ENCODE measurements around the gene SEC14L5. TPM values are rescaled to one million over a fixed set of nuclear protein-coding genes. Genes with fewer than 3 reads are reported as not detected.

Gene SEC14L5
- total RNA-seq, 4 donors from 2014 or later = 1.0 to 1.8 (median 1.4) TPM

GRCh38 chr16:4931381-4931780 lies 26.7 kb upstream of the SEC14L5 start:
- Histone ChIP-seq H3K36me3 (peaks cover 28% of the 10 kb centered on the region), H3K4me1 (peaks cover 64% of the 10 kb centered on the region), H3K9me3 (peaks cover 6% of the 10 kb centered on the region), H3K27me3 (no peaks in the 10 kb centered on the region), H3K27ac (peak overlapping the region; percentile 52), H3K4me3 (no peak overlapping the region)
- TF ChIP-seq POLR2A (IDR thresholded peaks at IDR 0.05) = no peak
- no peak for TF ChIP-seq POLR2AphosphoS5 (IDR thresholded peaks at IDR 0.05)
- TF ChIP-seq CTCF (IDR thresholded peaks at IDR 0.05) = no peak
- TF ChIP-seq EP300 (IDR thresholded peaks at IDR 0.05) = no peak
- no peak for DNase-seq (ENCODE audit: low spot score in 2 of 2)
- 52% methylated on average over 10 of the region's 11 CpGs for WGBS

- H3K27me3 ChIP-seq = no peaks in the 10 kb centered on the region
- TF ChIP-seq CTCF (IDR thresholded peaks at IDR 0.05) (no peak), POLR2A (IDR thresholded peaks at IDR 0.05) (no peak), POLR2AphosphoS5 (IDR thresholded peaks at IDR 0.05) (no peak), EP300 (IDR thresholded peaks at IDR 0.05) (no peak)
- H3K27ac ChIP-seq = peak overlapping the region; percentile 87
- 68% methylated on average over 8 of the region's 8 CpGs for WGBS
- H3K4me3 ChIP-seq = peak overlapping the region; percentile 68
- no peak for DNase-seq (ENCODE audit: low spot score in 2 of 2)
- no peaks in the 10 kb centered on the region for H3K9me3 ChIP-seq
- peaks cover 75% of the 10 kb centered on the region for H3K4me1 ChIP-seq
- H3K36me3 ChIP-seq = peaks cover 20% of the 10 kb centered on the region
Measured at GRCh38 chr16:4933433-4933832, 24.7 kb upstream of the SEC14L5 start.

GRCh38 chr16:4933871-4934395 lies 24.2 kb upstream of the SEC14L5 start:
- Histone ChIP-seq H3K27me3 (no peaks in the 10 kb centered on the region), H3K9me3 (no peaks in the 10 kb centered on the region), H3K36me3 (peaks cover 20% of the 10 kb centered on the region), H3K4me1 (peaks cover 73% of the 10 kb centered on the region), H3K4me3 (peak overlapping the region; percentile 68), H3K27ac (peak overlapping the region; percentile 87)
- 76% methylated on average over 10 of the region's 15 CpGs for WGBS
- TF ChIP-seq POLR2AphosphoS5 (IDR thresholded peaks at IDR 0.05) (no peak), EP300 (IDR thresholded peaks at IDR 0.05) (no peak), POLR2A (IDR thresholded peaks at IDR 0.05) (no peak), CTCF (IDR thresholded peaks at IDR 0.05) (no peak)
- no peak for DNase-seq (ENCODE audit: low spot score in 2 of 2)

- no peak for TF ChIP-seq POLR2AphosphoS5 (IDR thresholded peaks at IDR 0.05)
- TF ChIP-seq CTCF (IDR thresholded peaks at IDR 0.05) = no peak
- no peak for TF ChIP-seq EP300 (IDR thresholded peaks at IDR 0.05)
- TF ChIP-seq POLR2A (IDR thresholded peaks at IDR 0.05) = no peak
- no peak for DNase-seq (ENCODE audit: low spot score in 2 of 2)
Measured at GRCh38 chr16:4934591-4934990, 23.5 kb upstream of the SEC14L5 start.

GRCh38 chr16:4935241-4935855 lies 22.8 kb upstream of the SEC14L5 start:
- peak overlapping the region; percentile 87 for H3K27ac ChIP-seq
- H3K4me1 ChIP-seq = peaks cover 68% of the 10 kb centered on the region
- 42% methylated on average over 18 of the region's 19 CpGs for WGBS
- H3K4me3 ChIP-seq = peak overlapping the region; percentile 68
- DNase-seq (ENCODE audit: low spot score in 2 of 2) = peak; percentile 97
- H3K36me3 ChIP-seq = peaks cover 9% of the 10 kb centered on the region
- H3K27me3 ChIP-seq = no peaks in the 10 kb centered on the region
- TF ChIP-seq POLR2A (IDR thresholded peaks at IDR 0.05) (no peak), POLR2AphosphoS5 (IDR thresholded peaks at IDR 0.05) (peak in 2 of 3 donors; percentile 91 to 99)
- no peaks in the 10 kb centered on the region for H3K9me3 ChIP-seq

More at GRCh38 chr16:4934591-4934990, 23.5 kb upstream of the SEC14L5 start:
- H3K27ac ChIP-seq = peak overlapping the region; percentile 87
- H3K4me1 ChIP-seq = peaks cover 66% of the 10 kb centered on the region
- no peaks in the 10 kb centered on the region for H3K27me3 ChIP-seq
- 82% methylated on average over 4 of the region's 6 CpGs for WGBS
- H3K4me3 ChIP-seq = peak overlapping the region; percentile 68
- H3K9me3 ChIP-seq = no peaks in the 10 kb centered on the region
- H3K36me3 ChIP-seq = peaks cover 16% of the 10 kb centered on the region

Data from suprapubic skin (tissue), 4 donors.